DMS79 (cell line): ENCODE measurements around the gene ARAF.
"Not testable (repeated sequence)": the region's sequence is repeated elsewhere in the genome, so short reads cannot be mapped to it uniquely, and the experiment has no call there.

ENCODE experiments used
- DNase-seq: peaks from one replicate; lab custom pipeline; 2025; lab: John Stamatoyannopoulos, UW

Gene ARAF

DNA sequence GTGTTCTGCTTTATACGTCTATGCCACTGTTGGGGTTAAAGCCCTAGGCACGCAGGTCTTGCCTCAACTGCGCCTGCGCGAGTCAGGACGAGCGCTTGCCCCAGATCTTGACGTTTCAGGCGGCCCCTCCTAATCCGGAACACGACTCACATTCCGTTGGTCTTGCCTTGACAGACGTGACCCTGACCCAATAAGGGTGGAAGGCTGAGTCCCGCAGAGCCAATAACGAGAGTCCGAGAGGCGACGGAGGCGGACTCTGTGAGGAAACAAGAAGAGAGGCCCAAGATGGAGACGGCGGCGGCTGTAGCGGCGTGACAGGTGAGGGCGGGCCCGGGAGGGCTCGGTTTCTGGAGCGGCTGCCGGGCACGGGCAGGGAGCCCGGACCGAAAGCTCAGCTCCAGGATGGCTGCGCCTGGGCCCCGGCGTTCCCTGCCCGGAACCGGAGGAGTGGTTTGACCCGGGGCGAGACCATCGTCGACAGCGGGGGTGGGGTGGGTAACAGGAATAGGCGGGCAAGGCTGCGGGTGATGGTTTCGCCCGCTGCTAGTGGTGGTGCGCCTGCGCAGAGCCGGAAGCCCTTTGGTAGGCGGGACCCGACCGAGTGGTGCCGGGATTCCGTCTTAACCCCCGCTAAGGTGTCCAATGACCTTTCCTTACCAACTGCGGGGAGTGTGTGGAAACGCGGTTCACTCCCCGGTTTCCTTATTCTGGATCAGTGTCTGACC, at the start of gene ARAF:
Gene ARAF, plus strand, starts transcription at position 272 of the 725 bp plus-strand sequence. CDS start 1,763 bp downstream, outside the sequence.
- peak; percentile 95 for DNase-seq

DNA sequence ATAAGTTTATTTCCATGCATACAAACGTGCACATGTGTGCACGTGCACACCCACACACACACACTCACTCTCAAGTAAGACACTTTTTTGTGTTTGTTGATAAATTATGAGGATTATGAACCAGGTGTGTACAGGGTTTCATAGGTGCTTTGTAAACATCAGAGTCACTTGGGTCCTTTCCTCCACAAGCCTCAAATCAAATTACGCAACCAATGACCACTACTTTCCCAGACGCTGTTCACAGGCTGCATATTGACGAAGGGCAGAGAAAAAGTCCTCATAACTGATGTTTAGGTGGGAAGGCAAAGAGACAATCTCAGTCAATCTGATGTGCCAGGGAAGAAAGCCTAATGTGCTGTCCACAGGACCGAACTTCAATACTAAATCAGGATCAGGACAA, 48.6 kb upstream of the ARAF start:
- not testable (repeated sequence) for DNase-seq

DNA sequence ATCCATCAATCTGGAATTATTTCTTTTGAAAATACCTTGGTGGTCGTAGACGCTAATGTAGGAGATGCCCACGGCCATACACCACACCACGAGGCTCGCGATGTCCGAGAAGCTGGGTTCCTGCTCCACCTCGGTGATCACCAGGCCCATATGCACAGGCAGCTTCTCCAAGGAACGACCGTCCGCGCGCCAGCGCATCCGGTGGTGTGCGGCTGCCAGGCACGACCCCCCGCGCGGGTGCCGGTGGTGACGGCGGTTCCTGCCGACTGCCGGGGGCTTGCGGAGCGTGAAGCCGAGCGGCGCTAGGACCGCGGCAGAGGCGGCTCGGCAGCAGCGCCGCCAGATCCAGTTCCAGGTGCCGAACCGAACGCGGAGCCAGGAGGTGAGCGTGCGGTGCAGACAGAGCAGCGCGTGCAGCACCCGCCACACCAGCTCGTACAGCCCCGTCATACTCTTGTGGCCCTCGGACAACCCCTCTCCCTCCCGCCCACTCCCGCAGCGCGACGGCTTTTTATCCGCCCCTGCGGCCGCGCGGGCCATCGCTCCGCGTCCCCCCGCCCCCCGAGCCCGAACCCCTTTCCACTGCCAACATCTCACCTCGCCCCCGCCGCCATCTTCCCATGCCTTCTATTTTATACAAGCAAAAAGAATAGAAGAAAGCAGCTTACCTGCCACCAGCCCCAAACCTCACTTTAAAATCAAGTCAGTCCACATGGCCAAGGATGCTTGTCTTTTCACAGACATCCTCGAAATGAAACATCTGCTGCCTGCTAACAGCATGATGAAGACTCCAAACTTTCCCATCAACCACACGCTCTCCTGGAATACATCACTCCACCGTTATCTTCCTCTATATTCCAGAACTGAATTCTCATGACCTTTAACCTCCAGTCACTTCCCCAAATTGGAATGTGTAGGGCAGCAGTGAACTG, 47.7 kb upstream of the ARAF start:
- not testable (repeated sequence) for DNase-seq

DNA sequence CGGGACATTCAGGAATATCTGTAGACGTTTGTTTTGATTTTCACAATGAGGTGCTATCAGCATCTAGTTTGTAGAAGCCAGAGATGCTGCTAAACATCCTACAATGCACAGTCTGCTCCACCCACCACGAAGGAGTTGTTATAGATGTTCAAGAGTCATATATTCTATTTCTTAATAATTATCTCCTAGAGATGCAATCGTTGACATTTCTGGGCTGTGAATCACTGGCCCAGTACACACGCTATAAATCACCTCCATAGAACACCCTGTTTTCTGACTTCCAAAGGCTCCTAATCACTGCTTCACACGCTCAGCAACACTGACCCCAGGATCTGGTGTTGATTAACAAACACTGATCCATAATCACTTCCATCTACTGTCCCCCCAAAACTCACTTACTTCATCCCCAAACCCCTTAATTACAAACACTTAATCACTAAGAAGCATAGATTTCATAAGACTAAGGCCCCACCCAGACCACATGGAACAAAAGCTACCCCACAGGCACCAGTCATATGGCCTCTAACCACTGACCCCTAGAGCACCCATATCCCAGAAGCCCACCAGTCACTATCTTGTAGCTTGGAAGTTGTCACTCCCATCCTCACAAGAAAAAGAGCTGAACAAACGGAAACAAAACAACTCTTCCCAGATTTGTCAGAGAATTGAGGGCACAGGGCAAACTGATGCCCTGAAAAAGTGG, 46.3 kb upstream of the ARAF start:
- no peak for DNase-seq

DNA sequence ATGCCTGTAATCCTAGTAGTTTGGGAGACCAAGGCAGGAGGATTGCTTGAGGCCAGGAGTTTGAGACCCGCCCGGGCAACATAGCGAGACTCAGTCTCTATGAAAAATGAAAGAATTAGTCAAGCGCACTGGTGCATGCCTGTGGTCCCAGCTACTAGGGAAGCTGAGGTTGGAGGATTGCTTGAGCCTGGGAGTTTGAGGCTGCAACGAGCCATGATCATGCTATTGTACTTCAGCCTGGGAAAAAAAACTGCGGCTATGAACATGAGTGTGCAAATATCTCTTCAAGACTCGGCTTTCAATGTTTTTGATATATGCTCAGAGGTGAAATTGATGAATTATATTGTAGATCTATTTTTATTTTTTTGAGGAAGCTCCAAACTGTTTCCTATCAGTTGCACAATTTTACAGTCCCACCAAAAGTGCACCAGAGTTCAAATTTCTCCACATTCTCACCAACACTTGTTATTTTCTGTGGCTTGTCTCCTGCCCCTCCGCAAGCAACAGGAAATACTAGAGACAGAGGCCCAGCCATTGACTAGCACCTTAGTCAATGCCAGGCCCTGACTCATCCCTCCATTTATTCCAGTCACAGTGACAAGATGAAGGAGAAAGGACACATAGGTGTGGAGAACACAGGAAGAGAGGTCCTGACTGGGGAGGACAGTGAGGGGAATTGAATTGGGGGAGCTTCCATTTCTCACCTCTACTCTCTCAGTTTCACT, 44.9 kb upstream of the ARAF start:
- DNase-seq: no peak

DNA sequence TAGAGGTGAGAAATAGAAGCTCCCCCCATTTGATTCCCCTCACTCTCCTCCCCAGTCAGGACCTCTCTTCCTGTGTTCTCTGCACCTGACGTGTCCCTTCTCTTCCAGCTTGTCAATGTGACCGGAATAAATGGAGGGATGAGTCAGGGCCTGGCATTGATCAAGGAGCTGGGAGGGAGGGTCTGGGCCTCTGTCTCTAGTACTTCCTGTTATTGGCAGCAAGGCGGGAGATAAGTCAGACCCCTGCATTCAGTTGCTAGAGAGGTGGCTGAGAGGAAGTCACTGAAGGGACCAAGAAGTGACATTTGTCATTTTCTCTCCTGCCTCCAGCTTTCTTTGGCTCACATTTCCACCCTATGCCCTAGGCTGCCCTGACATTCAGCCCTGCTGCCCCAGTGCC, 42.9 kb upstream of the ARAF start:
- DNase-seq: no peak

DNA sequence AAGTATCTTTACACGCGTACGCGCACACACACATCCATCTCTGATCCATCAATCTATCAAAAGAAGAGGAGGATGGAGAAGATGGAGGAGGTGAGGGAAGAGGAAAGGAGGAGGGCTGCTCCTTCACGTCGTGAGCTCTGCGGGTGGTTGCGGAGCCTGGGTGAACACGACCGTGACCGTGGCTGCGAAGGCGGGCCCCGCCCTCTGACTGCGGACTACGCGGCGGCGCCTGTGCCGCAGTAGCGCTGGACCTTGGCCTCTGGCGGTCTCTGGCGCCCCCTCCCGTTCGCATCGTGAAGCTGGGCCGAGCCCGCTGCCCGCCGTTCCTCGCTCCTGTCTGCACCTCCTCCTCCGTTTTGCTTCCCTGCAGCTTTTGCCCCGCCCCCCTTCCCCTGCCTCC, 37.7 kb upstream of the ARAF start:
- DNase-seq: peak; percentile 32

DNA sequence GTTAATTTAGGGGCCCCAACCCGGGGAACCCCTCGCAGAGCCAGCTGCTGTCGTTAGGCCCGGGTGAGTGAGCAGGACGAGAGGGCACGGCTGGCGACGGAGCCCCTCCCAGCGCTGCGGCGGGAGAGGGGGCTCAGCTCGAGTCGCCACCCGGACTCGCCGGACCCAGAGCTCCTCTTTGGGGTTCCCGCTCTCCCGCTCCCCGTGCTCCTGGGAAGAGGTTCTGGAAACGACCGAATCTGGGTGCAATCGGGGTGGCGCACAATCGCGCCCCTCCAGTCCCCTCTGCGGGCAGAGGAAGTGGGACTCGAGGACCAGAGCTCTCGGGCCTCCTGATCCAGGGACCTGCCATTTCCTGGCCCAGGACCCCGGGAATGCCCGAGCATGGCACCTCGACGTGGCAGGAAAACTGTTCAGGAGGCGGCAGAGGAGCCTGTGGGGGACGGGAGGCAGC, 37.3 kb upstream of the ARAF start:
- DNase-seq: no peak

DNA sequence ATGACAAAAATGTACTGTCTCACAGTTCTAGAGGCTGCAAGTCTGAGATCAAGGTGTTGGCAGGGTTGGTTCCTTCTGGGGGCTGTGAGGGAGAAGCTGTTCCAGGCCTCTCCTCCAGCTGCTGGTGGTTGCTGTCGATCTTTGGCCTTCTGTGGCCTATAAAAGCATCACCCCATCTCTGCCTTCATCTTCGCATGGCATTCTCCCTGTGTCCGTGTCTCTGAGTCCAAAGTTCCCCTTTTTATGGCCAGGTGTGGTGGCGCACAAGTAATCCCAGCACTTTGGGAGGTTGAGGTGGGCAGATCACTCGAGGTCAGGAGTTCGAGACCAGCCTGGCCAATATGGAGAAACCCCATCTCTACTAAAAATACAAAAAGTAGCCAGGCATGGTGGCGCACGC, 31.5 kb upstream of the ARAF start:
- DNase-seq: no peak

DNA sequence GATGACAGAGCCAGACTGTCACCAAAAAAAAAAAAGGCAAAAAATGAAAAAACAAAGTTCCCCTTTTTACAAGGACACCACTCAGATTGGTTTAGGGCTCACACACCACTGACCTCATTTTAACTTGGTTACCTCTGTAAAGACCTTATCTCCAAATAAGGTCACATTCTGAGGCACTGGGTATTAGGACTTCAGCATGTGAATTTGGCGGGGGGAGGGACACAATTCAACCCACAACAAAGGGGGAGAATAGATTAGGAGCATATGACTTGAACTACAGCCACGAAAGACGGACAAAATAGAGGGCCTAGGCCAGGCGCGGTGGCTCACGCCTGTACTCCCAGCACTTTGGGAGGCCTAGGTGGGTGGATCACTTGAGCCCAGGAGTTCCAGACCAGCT, 31.0 kb upstream of the ARAF start:
- DNase-seq: no peak

DNA sequence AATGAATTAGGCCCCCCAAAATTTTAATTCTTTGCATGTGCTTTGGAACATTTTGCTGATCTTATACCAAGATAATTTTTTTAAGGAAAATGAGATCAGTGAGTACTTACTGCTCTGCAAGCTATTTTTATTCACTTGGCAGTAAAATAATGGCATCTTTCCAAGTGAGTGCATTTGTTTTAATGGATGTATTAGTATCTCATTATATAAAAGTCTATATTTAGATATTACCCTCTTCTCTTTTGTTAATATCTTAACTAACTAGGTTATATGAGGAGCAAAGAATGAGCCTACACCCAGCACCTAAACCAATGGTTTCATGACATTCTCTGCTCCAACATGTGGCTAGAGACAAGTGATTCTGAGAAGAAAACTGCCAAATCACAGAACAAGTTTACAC, 21.1 kb upstream of the ARAF start:
- DNase-seq: no peak

DNA sequence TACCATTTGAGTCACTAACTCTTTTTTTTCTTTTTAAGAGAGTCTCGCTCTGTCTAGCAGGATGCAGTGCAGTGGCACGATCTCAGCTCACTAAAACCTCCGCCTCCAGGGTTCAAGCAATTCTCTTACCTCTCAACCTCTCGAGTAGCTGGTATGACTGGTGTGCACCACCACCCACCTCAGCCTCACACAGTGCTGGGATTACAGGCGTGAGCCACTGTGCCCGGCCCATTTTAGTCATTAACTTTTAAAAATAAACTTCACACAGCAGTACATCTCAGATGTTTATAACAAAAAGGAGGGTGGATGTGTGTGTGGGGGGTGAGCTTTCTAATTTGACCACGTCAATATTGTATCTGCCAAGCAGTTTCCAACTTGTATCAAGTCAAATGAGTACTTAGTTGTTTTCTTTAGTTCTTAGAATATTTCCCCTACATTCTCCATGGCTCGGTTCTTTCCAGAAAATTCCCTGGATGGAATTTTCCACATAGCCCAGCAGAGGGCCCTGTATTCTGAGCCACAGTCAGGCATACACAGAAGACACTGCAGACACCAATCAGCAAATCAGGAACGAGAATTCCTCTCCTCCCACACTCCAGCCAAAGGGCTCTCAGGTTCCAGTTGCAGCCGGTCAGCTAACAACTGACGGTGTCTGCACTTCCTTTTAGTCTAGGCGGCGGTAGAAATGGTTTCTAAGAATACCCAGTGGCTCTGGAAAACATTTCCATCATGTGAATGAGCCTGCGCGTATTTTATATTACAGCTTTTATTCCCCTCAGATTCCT, 20.1 kb upstream of the ARAF start:
- peak; percentile 55 for DNase-seq

DNA sequence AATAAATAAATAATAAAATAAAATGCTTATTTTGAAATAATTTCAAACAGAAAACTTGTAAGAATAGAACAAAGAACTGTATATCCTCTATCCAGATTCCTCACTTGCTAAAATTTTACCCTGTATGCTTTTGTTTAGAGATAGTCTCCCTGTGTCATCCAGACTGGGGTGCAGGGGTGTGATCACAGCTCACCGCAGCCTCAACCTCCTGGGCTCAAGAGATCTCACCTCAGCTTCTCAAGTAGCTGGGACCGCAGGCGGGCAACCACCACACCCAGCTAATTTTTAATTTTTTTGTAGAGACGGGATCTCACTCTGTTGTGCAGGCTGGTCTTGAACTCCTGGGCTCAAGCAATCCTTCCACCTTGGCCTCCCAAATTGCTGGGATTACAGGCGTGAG, 17.5 kb upstream of the ARAF start:
- DNase-seq: no peak

DNA sequence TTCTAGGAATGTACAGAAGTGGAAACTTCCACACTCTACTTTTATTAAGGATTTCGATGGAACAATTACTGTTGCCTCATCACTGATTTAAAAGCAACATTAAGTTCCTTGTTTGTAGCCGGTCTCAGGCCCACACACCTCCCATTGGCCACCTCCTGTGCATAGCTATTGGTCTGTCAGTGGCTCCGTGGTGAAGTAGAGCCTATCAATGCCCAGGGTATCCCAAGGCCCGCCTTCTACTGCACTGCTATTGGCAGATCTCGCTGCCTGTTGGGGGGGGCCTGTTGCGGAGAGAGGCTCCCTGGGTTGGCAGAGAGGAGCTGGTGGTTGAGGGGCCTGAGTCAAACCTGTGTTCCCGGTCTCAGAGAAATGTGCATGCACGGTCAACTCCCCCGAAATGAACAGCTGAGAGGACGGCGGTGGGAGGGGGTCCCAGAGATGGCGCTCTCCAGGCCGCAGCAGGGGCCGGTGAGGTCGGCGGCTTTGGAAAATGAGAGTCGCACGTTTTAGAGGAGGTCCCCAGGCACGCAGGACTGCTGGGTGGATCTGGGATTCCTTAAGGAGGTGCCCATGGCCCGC, 4.9 kb upstream of the ARAF start:
- DNase-seq: peak; percentile 77

DNA sequence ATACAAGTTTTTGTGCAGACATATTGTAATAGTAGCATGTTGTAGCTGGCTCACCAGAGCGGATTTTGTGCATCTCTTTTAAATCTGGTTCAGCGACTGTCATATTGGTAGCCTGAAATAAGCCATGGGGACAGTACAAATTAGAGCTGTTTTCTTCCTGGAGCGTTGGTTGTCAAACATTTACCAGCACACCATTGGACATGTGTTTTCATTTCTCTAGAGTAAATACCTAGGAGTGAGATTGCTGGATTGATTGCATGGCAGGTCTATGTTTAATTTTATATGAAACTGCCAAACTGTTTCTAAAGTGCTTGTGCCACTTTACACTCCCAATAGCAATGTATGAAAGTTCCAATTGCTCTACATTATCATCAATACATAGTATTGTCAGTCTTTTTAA, 2.6 kb upstream of the ARAF start:
- DNase-seq: no peak

DNA sequence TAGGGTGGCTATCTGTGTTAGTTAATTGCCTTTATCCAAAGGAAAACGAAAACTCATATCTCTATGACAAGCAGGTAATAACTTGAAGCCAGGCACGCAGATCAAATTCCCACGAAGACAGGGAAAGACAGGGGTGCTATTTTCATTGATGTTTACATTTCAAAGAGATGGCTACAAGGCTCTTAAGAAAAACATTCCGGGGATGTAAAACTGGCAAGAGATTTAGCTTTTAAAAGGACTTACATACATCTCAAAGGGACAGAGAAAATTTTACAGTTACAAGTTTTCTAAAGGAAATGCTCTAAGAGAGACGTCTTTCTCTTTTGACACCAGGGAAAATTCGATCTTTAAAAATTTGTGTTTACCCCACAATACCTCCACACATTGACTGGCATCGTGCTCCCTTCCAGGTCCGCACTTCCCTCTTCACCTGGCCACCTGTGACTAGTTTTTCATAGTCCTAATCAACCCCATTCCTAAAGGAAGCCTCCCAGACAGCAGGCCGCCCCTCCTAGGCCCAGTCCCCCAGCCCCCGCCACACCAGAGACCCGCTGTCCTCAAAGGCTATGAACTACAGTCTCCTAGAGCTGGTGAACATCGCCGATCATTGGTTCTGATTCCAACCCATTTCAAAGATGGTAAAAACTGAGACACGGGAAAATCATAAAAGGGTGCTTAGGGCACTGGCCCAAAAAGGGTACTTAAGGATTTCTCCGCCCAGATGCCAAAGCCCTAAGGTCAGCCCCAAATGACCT, 649 bp upstream of the ARAF start:
- no peak for DNase-seq

DNA sequence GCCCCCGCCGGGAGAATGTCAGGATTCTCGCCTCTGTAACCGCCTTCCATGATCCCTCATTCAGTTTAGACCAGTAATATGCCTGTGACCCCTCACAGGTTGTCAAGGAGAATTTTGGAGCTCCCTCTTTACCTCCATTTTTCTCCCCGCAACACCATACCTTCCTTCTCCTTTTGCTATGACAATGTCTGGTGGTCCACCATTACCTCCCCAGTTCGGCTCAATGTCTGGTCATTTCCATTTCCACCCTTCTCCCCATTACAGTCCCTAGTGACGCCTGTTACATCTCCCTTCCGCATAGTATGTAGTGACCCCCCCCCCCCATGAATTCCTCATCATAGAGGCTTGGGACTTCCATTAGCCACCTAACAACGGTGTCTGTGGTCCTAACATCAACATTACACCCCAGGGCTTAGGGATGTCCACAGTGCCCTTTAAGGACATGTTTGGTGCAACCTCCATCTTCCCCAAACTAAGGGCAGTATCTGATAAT, 700 bp downstream of the ARAF start:
- no peak for DNase-seq

DNA sequence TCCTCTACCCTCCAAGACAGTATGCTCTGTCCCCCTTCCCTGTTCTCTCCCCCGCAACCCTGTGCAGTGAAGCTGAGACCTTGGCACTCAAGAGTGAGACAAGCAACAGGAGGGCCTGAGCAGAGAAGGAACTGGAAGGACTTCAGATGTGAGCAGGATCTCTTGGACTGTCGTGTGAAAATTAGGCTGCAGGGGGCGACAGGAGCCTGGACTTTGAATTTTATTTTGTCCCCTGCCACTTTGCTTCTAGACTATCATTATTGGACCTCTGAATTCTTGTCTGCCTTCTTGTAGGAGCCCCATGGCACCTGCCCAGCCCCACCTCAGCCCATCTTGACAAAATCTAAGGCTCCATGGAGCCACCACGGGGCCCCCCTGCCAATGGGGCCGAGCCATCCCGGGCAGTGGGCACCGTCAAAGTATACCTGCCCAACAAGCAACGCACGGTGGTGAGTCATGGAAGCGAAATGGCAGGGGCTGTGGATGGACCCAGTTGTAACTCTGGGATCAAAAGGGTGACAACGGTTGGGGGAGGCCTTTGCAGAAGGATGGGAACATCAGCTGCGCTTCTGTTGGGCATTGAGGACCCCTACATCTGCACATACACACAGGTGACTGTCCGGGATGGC, 1.7 kb downstream of the ARAF start:
- no peak for DNase-seq

DNA sequence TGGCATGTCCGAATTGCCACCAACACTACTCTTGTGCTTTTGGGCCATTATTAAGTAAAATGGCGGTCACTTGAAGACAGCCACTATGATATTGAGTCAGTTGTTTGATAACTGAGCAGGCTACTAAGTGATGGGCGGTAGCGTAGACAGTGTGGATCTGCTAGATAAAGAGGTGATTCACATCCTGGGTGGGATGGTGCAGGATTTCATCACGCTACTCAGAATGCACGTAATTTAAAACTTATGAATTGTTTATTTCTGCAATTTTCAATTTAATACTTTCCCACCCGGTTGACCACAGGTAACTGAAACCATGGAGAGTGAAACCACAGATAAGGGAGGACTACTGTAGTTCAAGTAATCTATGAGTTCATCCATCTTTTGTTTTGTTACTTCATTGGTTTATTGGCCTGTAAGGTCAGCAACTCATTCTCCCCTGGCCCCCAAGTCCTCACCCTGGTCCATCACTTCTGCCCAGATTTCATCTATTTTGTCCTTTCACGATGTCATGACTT, 2.9 kb downstream of the ARAF start:
- DNase-seq: no peak
